HepG2 (cell line): ENCODE results near the gene PDK3. TPM values are rescaled to one million over a fixed set of nuclear protein-coding genes. Genes with fewer than 3 reads are reported as not detected.

Experiments used
- ATAC-seq: fragments of 200-7000 bp; cut with Tn5 transposase; 3 replicates; pipeline ENCODE4 v1.9.1; 2020; ENCODE audit warnings: mild to moderate bottlenecking, moderate library complexity
- BruUV-seq: library from RNA; stranded (reverse); fragments of 400-500 nt; replicated peaks from 2 replicates; lab custom pipeline; 2021; lab: Mats Ljungman, UMichigan
- CTCF ChIA-PET: fragments of 300-600 bp; formaldehyde crosslinking; extraction: SDS; loops from one replicate; lab custom pipeline; 2021; ENCODE audit warnings: low total read pairs, inconsistent platforms, low intra/inter-chr PET ratio; lab: Yijun Ruan, JAX
- POLR2A ChIA-PET: fragments of 350-600 bp; sonication (Branson Sonifier 250); formaldehyde crosslinking; loops from one replicate; lab custom pipeline; 2020; ENCODE audit warnings: antibody characterized with exemption, inconsistent platforms; lab: Yijun Ruan, JAX
- DNase-seq: peaks from one replicate; pipeline ENCODE4 v3.0.0-alpha.2; 2015; ENCODE audit warnings: low spot score
- FAIRE-seq: peaks from 3 replicates; lab custom pipeline; 2011; peaks lifted over from hg19 to GRCh38; lab: Jason Lieb, UNC
- H2AFZ ChIP-seq: one replicate; pipeline ENCODE4 v1.6.1; 2011; ENCODE audit warnings: low read length, inconsistent platforms
- H3K27ac ChIP-seq: fragments of 300-600 bp; 3 replicates; pipeline ENCODE4 v1.8.0; 2011; ENCODE audit warnings: mixed run types, mild to moderate bottlenecking, mixed read lengths, low read length, inconsistent platforms; ENCODE audit not compliant: insufficient read depth; ENCODE audit errors: extremely low read length
- H3K27me3 ChIP-seq, 2 experiments: fragments of 200-600 bp in 1 of 2; 2 replicates in 1 of 2; 3 replicates in 1 of 2; pipeline versions ENCODE4 v1.6.0 to v1.8.0; 2011; ENCODE audit warnings: low read length in 2 of 2, mild to moderate bottlenecking in 2 of 2, moderate library complexity in 2 of 2, inconsistent platforms in 1 of 2; ENCODE audit not compliant: insufficient read depth in 2 of 2, control insufficient read depth in 1 of 2
- H3K36me3 ChIP-seq, 2 experiments: fragments of 200-600 bp in 1 of 2; replicated peaks in 1 of 2; 2 replicates in 1 of 2; 3 replicates in 1 of 2; pipeline versions ENCODE4 v1.5.1 to v1.8.0; 2011; ENCODE audit warnings: low read length in 2 of 2, inconsistent platforms in 1 of 2; ENCODE audit not compliant: insufficient read depth in 2 of 2, control insufficient read depth in 1 of 2
- H3K4me1 ChIP-seq: 2 replicates; pipeline ENCODE4 v1.5.1; 2012; ENCODE audit warnings: low read length, inconsistent platforms; ENCODE audit not compliant: insufficient read depth
- H3K4me2 ChIP-seq: 2 replicates; pipeline ENCODE4 v1.6.0; 2011; ENCODE audit warnings: low read depth, low read length, inconsistent platforms
- H3K4me3 ChIP-seq, 3 experiments: fragments of 200-600 bp in 1 of 3; sonication (generic), shearing (Covaris generic) in 1 of 3; replicated peaks in 1 of 3; 2 replicates each; pipeline ENCODE4 v1.5.1; 2011 to 2016; ENCODE audit warnings: low read length in 3 of 3, inconsistent platforms in 2 of 3, low read depth in 2 of 3, mild to moderate bottlenecking in 2 of 3, control low read depth in 1 of 3, mixed read lengths in 1 of 3; ENCODE audit not compliant: insufficient read depth in 1 of 3
- H3K79me2 ChIP-seq: one replicate; pipeline ENCODE4 v1.6.1; 2011; ENCODE audit warnings: low read length, inconsistent platforms; ENCODE audit not compliant: insufficient read depth
- H3K9ac ChIP-seq: 2 replicates; pipeline ENCODE4 v1.6.0; 2011; ENCODE audit warnings: mild to moderate bottlenecking, low read depth, low read length, inconsistent platforms; ENCODE audit not compliant: insufficient read depth
- H3K9me3 ChIP-seq: 2 replicates; pipeline ENCODE4 v1.5.1; 2012; ENCODE audit warnings: mild to moderate bottlenecking, low read length
- H4K20me1 ChIP-seq: 2 replicates; pipeline ENCODE4 v1.6.0; 2011; ENCODE audit warnings: inconsistent platforms, mild to moderate bottlenecking, low read length, moderate library complexity; ENCODE audit not compliant: insufficient read depth
- EP300 ChIP-seq, 3 experiments: sonication (generic) in 1 of 3; formaldehyde crosslinking in 1 of 3; IDR thresholded peaks; 2 replicates each; pipeline versions ENCODE4 v1.5.1 to v1.6.1; 2011 to 2020; ENCODE audit warnings: low read depth in 2 of 3, low read length in 2 of 3, borderline replicate concordance in 1 of 3, improper control_type of control experiment in 1 of 3, mild to moderate bottlenecking in 1 of 3, missing genetic modification reagents in 1 of 3, moderate library complexity in 1 of 3
- HOXD1 ChIP-seq: sonication (generic); formaldehyde crosslinking; IDR thresholded peaks from 2 replicates; pipeline ENCODE4 v1.5.0; 2020; ENCODE audit warnings: missing genetic modification reagents
- MATR3 ChIP-seq: sonication (generic); formaldehyde crosslinking; IDR thresholded peaks from 2 replicates; pipeline ENCODE4 v1.4.0; 2020; ENCODE audit warnings: missing genetic modification reagents
- MLLT10 ChIP-seq: sonication (generic); formaldehyde crosslinking; IDR thresholded peaks from 2 replicates; pipeline ENCODE4 v1.4.0; 2020; ENCODE audit warnings: missing genetic modification reagents
- MZF1 ChIP-seq: sonication (generic); formaldehyde crosslinking; IDR thresholded peaks from 2 replicates; pipeline ENCODE4 v1.8.1; 2023; ENCODE audit warnings: mild to moderate bottlenecking, missing genetic modification reagents, borderline replicate concordance
- NCOA5 ChIP-seq: sonication (generic); formaldehyde crosslinking; IDR thresholded peaks from 2 replicates; pipeline ENCODE4 v1.4.0; 2020; ENCODE audit warnings: missing genetic modification reagents
- NFKBIZ ChIP-seq: IDR thresholded peaks from 2 replicates; pipeline ENCODE4 v1.6.1; 2018; ENCODE audit warnings: missing genetic modification reagents, missing compliant biosample characterization
- NR2F6 ChIP-seq, 2 experiments: IDR thresholded peaks; 2 replicates each; pipeline ENCODE4 v1.6.1; 2016; ENCODE audit warnings: antibody characterized with exemption in 1 of 2, mild to moderate bottlenecking in 1 of 2
- PTBP1 ChIP-seq: fragments of 200-400 bp; formaldehyde crosslinking; IDR thresholded peaks from 2 replicates; pipeline ENCODE4 v1.6.1; 2018; ENCODE audit warnings: low read length, low read depth; ENCODE audit not compliant: poor library complexity, severe bottlenecking
- RFXANK ChIP-seq: IDR thresholded peaks from 2 replicates; pipeline ENCODE4 v1.6.1; 2016
- TAF1 ChIP-seq: sonication (generic); formaldehyde crosslinking; IDR thresholded peaks from 2 replicates; pipeline ENCODE4 v1.4.0; 2020; ENCODE audit warnings: missing genetic modification reagents
- TCF7L2 ChIP-seq: IDR thresholded peaks from 2 replicates; pipeline ENCODE4 v1.6.1; 2011; ENCODE audit warnings: mild to moderate bottlenecking, low read depth, low read length, moderate library complexity
- ZFX ChIP-seq: sonication (generic); formaldehyde crosslinking; IDR thresholded peaks from 2 replicates; pipeline ENCODE4 v1.4.0; 2020; ENCODE audit warnings: mild to moderate bottlenecking, low read depth, missing genetic modification reagents, moderate library complexity
- ZFYVE20 ChIP-seq: sonication (generic); formaldehyde crosslinking; IDR thresholded peaks from 2 replicates; pipeline ENCODE4 v1.8.0; 2023; ENCODE audit warnings: low read depth, mild to moderate bottlenecking, moderate library complexity, missing genetic modification reagents, borderline replicate concordance
- ZGPAT ChIP-seq: IDR thresholded peaks from 2 replicates; pipeline ENCODE4 v1.6.1; 2016; ENCODE audit warnings: mild to moderate bottlenecking
- ZNF766 ChIP-seq: sonication (generic); formaldehyde crosslinking; IDR thresholded peaks from 2 replicates; pipeline ENCODE4 v1.5.0; 2020; ENCODE audit warnings: missing genetic modification reagents, borderline replicate concordance
- ZNF839 ChIP-seq: sonication (generic); formaldehyde crosslinking; IDR thresholded peaks from 2 replicates; pipeline ENCODE4 v1.4.0; 2020; ENCODE audit warnings: missing genetic modification reagents, mild to moderate bottlenecking, borderline replicate concordance
- WGBS: methylation state at CpG from one replicate; pipeline ENCODE4 v1.1.6; 2017; ENCODE audit warnings: low lambda C conversion rate; 5-methylcytosine and 5-hydroxymethylcytosine counted together
- in situ Hi-C: cut with HindIII; loops from 2 replicates; pipeline ENCODE4 v1.10.0; 2017; ENCODE audit warnings: low pct_unique_long_range_greater_than_20kb; ENCODE audit not compliant: extremely low pct_ligation_motif_present
- intact Hi-C: fragments of 100-400 bp; cut with micrococcal nuclease; formaldehyde crosslinking; loops from one replicate; pipeline ENCODE4 v1.10.0; 2022; ENCODE audit not compliant: unreplicated experiment
- polyA plus RNA-seq, 8 experiments: library from polyadenylated mRNA; depleted of rRNA in 3 of 8; stranded (reverse) in 7 of 8; unstranded in 1 of 8; fragments of >200 nt; fragmentation: Illumina TruSeq in 4 of 8; extraction: Trizol in 4 of 8; gene quantifications; 2 replicates each; pipeline versions ENCODE4 v1.2.1 to v1.2.3, GENCODE V29; 2011 to 2016; ENCODE audit warnings: low read depth in 4 of 8, missing spikeins in 1 of 8, mixed read lengths in 1 of 8; ENCODE audit not compliant: insufficient read depth in 1 of 8
- total RNA-seq, 5 experiments: library from RNA; depleted of rRNA; stranded (reverse); fragments of >200 nt; fragmentation: Illumina TruSeq; extraction: Trizol; gene quantifications; 2 replicates each; pipeline ENCODE4 v1.2.3, GENCODE V29; 2016; ENCODE audit warnings: low read depth in 1 of 5
- TF ChIP-seq, protein P1 (sequence below): IDR thresholded peaks from 2 replicates; pipeline ENCODE4 v1.6.1; 2016; ENCODE audit warnings: control low read depth
- TF ChIP-seq, protein P2 (sequence below): sonication (generic); formaldehyde crosslinking; IDR thresholded peaks from 2 replicates; pipeline ENCODE4 v1.8.1; 2023; ENCODE audit warnings: mild to moderate bottlenecking, missing genetic modification reagents
- TF ChIP-seq, protein P3 (sequence below): sonication (generic); formaldehyde crosslinking; IDR thresholded peaks from 2 replicates; pipeline ENCODE4 v1.8.1; 2023; ENCODE audit warnings: missing genetic modification reagents, inconsistent platforms, borderline replicate concordance

PDK3 gene
- total and polyA plus RNA-seq, 2 of the 13 experiments (the other 11 are each of a cell fraction or from before 2014, with no cell fraction given), result 9.1 to 10.5 TPM

- ATAC-seq (no peak), FAIRE-seq (no peak), DNase-seq (no peak)
- TF ChIP-seq MZF1 (no peak), ZFYVE20 (CRISPR knock-in tag) (no peak), ZGPAT (CRISPR knock-in tag) (no peak), PTBP1 (no peak), HOXD1 (CRISPR knock-in tag) (no peak), NFKBIZ (CRISPR knock-in tag) (no peak), MLLT10 (CRISPR knock-in tag) (no peak), NR2F6 (IDR thresholded peaks at IDR 0.05) (no peak), NR2F6 (CRISPR knock-in tag; IDR thresholded peaks at IDR 0.05) (no peak), NCOA5 (CRISPR knock-in tag) (no peak), ZFX (no peak), EP300 (IDR thresholded peaks at IDR 0.05; ENCODE audit: low read depth in 2 of 2, low read length in 2 of 2) (no peak), EP300 (CRISPR knock-in tag; IDR thresholded peaks at IDR 0.05; ENCODE audit: borderline replicate concordance) (no peak), ZNF839 (CRISPR knock-in tag) (no peak), MATR3 (CRISPR knock-in tag) (no peak), RFXANK (CRISPR knock-in tag) (no peak), TCF7L2 (no peak), ZNF766 (CRISPR knock-in tag) (no peak), TAF1 (CRISPR knock-in tag) (no peak)
- TF ChIP-seq, protein P1, sequence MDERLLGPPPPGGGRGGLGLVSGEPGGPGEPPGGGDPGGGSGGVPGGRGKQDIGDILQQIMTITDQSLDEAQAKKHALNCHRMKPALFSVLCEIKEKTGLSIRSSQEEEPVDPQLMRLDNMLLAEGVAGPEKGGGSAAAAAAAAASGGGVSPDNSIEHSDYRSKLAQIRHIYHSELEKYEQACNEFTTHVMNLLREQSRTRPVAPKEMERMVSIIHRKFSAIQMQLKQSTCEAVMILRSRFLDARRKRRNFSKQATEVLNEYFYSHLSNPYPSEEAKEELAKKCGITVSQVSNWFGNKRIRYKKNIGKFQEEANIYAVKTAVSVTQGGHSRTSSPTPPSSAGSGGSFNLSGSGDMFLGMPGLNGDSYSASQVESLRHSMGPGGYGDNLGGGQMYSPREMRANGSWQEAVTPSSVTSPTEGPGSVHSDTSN (CRISPR knock-in tag), result no peak
- TF ChIP-seq, protein P2, sequence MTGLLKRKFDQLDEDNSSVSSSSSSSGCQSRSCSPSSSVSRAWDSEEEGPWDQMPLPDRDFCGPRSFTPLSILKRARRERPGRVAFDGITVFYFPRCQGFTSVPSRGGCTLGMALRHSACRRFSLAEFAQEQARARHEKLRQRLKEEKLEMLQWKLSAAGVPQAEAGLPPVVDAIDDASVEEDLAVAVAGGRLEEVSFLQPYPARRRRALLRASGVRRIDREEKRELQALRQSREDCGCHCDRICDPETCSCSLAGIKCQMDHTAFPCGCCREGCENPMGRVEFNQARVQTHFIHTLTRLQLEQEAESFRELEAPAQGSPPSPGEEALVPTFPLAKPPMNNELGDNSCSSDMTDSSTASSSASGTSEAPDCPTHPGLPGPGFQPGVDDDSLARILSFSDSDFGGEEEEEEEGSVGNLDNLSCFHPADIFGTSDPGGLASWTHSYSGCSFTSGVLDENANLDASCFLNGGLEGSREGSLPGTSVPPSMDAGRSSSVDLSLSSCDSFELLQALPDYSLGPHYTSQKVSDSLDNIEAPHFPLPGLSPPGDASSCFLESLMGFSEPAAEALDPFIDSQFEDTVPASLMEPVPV (CRISPR knock-in tag), result no peak
- TF ChIP-seq, protein P3, sequence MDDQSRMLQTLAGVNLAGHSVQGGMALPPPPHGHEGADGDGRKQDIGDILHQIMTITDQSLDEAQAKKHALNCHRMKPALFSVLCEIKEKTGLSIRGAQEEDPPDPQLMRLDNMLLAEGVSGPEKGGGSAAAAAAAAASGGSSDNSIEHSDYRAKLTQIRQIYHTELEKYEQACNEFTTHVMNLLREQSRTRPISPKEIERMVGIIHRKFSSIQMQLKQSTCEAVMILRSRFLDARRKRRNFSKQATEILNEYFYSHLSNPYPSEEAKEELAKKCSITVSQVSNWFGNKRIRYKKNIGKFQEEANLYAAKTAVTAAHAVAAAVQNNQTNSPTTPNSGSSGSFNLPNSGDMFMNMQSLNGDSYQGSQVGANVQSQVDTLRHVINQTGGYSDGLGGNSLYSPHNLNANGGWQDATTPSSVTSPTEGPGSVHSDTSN (CRISPR knock-in tag), result no peak
- Histone ChIP-seq H3K9me3 (no peaks in the 10 kb centered on the region), H4K20me1 (no peaks in the 10 kb centered on the region), H3K27me3 (no peaks in the 10 kb centered on the region), H3K9ac (no peak overlapping the region), H3K4me3 (no peak overlapping the region), H3K27ac (no peak overlapping the region), H3K4me1 (no peaks in the 10 kb centered on the region), H2AFZ (no peak overlapping the region), H3K79me2 (no peaks in the 10 kb centered on the region), H3K4me2 (no peak overlapping the region), H3K36me3 (no peaks in the 10 kb centered on the region)
- no TSS peak for BruUV-seq
- intact Hi-C loops, result no loop called here
- CTCF ChIA-PET, result no interaction called here
- 96% methylated on average over 5 of the region's 5 CpGs for WGBS
- POLR2A ChIA-PET, result no interaction called here
- in situ Hi-C loops, result no loop called here
Observed at GRCh38 chrX:24513416-24513815, 48.3 kb downstream of the PDK3 start.
